NCI-H2227 (cell line): ENCODE data around the gene BICDL2.

Experiments used
- DNase-seq: peaks from one replicate; lab custom pipeline; 2025; ENCODE audit not compliant: unreplicated experiment; lab: John Stamatoyannopoulos, UW

Gene BICDL2

GRCh38 chr16:3026003-3026378, 10.8 kb downstream of the BICDL2 start:
- DNase-seq = no peak

DNA sequence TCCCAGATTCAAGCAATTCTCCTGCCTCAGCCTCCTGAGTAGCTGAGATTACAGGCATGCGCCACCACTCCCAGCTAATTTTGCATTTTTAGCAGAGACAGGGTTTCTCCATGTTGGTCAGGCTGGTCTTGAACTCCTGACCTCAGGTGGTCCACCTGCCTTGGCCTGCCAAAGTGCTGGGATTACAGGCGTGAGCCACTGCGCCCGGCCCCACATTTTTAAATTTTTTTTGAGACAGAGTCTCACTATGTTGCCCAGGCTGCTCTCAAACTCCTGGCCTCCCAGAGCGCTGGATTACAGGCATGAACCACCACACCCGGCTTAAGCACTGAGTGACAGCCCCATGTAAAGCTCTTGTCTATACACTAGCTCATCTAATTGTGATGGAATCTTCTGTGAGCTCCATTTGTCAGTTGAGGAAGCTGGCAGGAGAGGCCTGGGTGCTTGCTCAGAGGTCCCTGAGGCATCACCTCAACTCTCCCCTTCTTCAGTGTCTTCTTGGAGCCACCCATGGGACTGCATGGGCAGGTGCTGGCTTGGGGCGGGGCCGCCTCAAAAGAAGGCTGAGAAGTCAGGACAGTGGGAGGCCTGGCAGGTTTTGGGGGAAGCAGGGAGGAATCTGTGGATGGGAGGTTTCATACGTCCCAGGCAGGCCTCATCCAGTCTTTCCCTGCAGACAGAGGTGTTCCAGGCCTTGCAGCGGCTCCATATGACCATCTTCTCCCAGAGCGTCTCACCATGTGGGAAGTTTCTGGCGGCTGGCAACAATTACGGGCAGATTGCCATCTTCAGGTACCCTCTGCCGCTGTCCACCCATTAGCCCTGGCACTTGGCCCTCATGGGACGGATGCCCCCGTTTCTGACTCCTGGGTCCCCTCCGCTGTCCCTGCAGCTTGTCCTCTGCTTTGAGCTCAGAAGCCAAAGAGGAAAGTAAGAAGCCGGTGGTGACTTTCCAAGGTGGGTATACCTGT, 11.4 kb downstream of the BICDL2 start:
- DNase-seq = no peak

- peak; percentile 98 for DNase-seq
Measured at GRCh38 chr16:3023669-3024478, 12.9 kb downstream of the BICDL2 start, which contains the start of the genes HCFC1R1 and THOC6. Gene HCFC1R1 (minus strand): TSS chr16:3023942. CDS start chr16:3023941, 1 bp downstream. Gene THOC6 (plus strand): TSS chr16:3024035. CDS start chr16:3024327, 292 bp downstream.

GRCh38 chr16:3023415-3023668, 13.4 kb downstream of the BICDL2 start:
- no peak for DNase-seq

DNA sequence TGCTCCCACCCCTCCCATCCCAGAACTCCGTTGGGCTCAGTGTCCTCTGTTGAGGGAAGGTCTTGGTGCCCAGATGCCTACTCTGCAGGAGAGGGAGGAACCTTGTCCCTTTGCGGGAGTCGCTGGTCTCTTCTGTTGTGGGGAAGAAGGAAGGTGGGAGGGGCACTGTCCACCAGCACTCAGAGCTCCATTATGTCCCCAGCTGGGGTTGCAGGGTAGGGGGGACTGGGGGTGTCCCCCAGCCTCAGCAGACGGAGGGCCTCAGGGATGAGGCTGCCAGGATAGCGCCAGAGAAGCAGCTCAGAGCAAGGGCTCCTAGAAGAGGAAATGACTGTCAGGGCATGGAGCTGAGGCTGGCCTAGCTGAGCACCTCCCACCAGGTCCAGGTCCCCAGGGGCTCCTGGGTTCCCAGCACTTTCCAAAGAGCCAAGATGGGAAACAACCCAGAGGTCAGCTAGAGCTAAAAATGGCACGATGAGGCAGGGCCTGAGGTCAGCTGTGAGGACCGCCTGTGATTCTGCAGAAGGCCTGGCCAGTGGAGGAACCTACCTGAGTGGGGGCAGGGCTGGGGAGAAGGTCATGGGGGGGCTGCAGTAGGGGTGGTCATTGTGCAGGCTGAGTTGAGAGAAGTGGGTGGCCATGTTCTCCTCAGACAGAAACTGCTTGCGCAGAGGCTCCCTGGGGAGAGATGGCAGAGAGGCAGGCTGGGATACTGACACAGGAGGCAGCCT, 13.9 kb downstream of the BICDL2 start:
- no peak for DNase-seq

DNA sequence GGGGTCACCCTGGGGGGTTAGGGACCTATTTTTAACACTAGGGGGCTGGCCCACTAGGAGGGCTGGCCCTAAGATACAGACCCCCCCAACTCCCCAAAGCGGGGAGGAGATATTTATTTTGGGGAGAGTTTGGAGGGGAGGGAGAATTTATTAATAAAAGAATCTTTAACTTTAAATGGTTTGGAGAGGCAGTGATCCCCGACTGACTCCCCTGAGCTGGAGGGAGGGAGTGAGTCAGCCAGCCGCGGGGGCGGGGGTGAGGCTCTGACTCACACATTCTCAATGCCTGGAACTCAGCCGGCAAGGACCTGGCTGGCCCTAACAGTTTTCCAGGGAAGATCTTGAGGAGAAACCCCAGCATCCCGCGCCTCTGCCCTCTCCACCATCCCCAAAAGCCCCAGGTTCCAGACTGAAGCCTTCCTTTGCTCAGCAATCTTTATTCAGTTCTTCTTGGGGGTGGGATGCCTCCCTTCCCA, 14.5 kb downstream of the BICDL2 start:
- DNase-seq = peak; percentile 44

DNA sequence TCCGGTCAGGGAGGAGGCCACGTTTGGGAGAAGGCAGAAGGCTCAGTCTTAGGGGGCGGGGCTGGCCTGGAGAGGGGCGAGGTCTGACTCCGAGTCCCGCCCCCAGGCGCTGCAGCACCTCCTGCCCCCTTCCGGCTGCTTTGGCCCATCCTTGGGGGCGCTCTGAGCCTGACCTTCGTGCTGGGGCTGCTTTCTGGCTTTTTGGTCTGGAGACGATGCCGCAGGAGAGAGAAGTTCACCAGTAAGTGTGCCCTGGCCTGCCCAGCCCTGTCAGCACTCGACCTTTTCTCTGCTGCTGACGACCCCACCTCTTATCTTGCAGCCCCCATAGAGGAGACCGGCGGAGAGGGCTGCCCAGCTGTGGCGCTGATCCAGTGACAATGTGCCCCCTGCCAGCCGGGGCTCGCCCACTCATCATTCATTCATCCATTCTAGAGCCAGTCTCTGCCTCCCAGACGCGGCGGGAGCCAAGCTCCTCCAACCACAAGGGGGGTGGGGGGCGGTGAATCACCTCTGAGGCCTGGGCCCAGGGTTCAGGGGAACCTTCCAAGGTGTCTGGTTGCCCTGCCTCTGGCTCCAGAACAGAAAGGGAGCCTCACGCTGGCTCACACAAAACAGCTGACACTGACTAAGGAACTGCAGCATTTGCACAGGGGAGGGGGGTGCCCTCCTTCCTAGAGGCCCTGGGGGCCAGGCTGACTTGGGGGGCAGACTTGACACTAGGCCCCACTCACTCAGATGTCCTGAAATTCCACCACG, 15.1 kb downstream of the BICDL2 start:
- DNase-seq = peak; percentile 77

DNA sequence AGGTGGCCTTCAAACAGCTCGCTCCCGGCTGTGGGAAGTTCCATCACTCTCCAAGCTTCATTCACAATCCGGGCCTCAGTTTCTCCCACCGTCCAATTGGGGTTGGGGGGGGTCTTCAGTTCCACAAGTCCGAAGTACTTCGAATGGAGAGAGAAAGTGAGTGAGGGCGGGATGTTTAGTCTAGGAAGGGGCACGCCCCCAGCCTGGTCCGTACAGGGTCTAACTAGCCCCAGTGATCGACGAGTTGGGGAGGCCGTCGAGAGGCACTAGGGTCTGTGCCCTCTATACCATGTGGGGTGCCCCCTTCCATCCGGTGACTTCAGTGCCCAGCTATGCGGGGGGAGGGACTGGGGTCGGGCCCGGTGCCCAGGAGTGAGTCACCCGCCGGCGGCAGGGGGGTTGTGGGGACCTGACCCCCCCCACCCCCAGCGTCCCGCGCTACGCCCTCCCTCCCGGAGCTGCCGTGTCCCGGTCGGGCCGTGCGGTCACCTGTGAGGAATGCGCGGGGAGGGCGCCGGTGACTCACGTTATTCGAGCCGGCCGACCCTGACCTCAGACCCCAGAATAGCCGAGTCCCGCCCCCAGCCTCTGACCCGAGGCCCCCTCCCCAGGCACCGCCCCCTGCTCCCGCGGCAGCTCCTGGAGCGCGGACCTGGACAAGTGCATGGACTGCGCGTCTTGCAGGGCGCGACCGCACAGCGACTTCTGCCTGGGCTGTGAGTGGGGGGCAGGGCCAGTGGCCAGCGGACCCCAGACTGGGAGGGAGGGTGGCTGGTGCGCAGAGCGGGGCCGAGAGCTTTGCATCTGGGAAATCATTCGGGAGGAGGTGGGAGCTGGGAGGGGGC, 15.9 kb downstream of the BICDL2 start:
- DNase-seq = peak; percentile 49

DNA sequence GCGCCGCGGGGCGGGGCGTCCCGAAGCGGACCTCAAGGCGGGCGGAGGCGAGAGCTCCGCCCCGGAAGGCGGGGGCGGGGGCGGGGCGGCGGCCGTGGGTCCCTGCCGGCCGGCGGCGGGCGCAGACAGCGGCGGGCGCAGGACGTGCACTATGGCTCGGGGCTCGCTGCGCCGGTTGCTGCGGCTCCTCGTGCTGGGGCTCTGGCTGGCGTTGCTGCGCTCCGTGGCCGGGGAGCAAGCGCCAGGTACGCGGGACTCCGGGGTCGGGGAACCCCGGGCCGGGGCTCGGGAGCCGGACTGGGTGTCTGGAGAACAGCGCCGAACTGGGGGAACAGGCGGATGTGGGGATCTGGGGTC, 16.5 kb downstream of the BICDL2 start, which contains the start of gene TNFRSF12A:
Gene TNFRSF12A (plus strand): TSS at position 122 of the 357 bp plus-strand sequence. CDS start 30 bp downstream, at position 152.
- DNase-seq = peak; percentile 87

DNA sequence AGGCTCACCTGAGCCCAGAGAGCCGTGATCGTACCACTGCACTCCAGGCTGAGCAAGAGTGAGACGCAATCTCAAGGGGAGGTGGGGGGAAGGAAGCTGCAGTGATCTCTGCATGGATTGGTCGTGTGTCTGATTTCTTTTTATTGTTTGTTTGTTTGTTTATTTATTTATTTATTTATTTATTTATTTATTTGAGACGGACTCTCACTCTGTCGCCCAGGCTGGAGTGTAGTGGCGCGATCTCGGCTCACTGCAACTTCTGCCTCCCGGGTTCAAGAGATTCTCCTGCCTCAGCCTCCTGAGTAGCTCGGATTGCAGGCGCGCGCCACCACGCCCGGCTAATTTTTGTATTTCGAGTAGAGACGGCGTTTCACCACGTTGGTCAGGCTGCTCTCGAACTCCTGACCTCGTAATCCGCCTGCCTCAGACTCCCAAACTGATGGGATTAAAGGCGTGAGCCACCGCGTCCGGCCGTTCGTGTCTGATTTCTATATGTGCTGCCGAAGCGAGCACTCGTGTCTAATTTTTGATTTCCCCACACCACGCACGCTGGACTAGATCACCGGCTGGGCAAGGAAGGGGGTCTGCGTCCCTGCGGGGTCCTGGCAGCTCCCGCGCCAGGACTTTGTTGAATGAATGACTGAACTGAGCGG, 17.0 kb downstream of the BICDL2 start:
- DNase-seq = no peak

DNA sequence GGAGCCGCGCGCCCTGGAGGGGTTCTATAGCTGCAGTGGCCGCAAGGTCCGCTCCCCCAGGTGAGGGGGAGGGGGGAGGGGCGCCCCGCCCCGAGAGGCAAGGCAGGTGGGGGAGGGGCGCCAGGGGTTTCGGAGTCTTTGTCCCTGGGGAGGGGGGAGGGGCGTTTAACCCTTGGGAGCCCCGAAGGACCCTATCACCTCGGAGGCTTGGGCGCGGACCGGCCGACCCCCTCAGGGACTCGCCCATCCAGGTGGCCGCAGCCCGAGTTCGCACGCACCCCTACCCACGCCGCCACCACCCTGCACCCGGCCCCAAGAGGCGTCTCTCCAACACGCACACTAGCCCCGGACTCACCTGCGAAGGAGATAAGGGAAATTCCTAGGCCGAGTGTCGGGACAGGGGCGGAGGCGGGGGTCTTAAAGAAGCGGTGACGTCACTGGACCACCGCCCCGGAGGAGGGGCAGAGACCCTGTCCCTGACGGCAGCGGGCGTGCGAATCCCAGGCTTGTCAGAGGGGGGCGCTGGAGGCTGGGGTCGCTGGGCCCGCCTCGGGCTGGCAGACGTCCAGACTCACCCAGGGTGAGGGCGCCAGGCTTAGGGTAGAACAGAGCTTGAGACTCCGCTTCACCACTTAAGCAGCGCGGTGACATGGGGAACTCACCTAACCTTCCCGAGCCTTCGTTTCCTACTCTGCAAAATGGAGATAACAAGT, 18.8 kb downstream of the BICDL2 start, which contains the start of gene CLDN6:
Gene CLDN6 (minus strand): TSS at position 390 of the 713 bp plus-strand sequence. CDS start 2,162 bp downstream, outside the sequence.
- no peak for DNase-seq

DNA sequence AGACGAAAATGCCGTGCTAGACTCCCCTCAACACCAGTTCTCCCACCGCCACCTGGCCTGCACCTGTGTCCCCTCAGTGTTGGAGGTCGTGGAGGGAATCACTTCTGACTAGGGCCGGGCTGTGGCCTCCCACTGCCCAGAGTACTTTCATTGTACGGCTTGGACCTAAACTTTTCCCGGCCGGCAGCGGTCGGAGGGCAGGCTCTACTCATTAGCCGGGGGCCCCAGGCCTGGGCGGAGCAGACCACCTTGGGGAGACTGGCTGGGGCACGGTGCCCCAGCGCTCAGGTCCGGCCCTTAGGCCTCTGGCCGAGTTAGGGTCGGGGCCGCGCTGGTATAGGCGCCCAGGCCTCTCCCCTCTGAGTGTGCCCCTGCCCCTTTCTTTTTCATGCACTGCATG, 19.4 kb downstream of the BICDL2 start:
- DNase-seq = no peak

DNA sequence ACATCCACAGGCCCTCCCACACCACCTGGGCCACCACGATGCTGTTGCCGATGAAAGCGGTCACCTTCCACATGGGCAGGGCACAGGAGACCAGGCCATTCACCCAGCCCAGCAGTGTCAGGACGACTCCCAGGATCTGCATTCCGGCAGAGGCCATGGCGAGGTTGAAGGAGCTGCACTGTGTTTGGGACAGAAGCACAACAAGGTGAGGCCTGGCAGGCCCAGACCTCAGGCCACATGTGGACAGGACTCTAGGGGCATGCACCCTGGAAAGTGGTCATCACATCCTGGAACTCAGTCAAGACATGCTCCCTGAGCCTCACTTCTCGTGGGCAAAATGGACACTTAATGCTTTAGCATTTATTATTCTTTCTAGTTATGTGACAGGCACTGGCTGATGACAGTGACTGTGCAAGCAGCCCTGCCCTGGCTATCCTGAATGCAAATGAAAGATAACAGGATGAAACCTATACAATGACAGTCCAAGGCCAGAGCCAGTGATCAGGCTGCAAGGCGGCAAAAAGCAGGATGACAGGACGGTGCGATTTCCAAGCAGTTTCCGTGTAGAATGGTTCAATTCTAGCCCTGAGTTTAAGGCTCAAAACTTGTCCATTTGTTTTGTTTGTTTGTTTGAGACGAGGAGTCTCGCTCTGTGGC, 20.8 kb downstream of the BICDL2 start:
- DNase-seq = no peak

GRCh38 chr16:3014971-3015370, 21.8 kb downstream of the BICDL2 start:
- no peak for DNase-seq

GRCh38 chr16:3013998-3014690, 22.6 kb downstream of the BICDL2 start:
- DNase-seq = no peak

- no peak for DNase-seq
Measured at GRCh38 chr16:3013491-3013951, 23.2 kb downstream of the BICDL2 start.

GRCh38 chr16:3012828-3013420, 23.8 kb downstream of the BICDL2 start, which contains the start of gene CLDN9:
Gene CLDN9 (plus strand): TSS chr16:3012923. CDS start chr16:3013363, 440 bp downstream.
- DNase-seq = no peak
